H9 (cell line): ENCODE data around the gene TTYH1. TPM values are rescaled to one million over a fixed set of nuclear protein-coding genes. Genes with fewer than 3 reads are reported as not detected.

Experiments
- DNase-seq: peaks from one replicate; pipeline ENCODE4 v3.0.0-alpha.2; 2017
- H2AFZ ChIP-seq: one replicate; pipeline ENCODE4 v1.6.1; 2013; ENCODE audit warnings: mild to moderate bottlenecking, low read length, control low read depth, moderate library complexity
- H2AK5ac ChIP-seq: 2 replicates; pipeline ENCODE4 v1.6.1; 2013; ENCODE audit warnings: low read length, control low read depth, mixed read lengths; ENCODE audit not compliant: insufficient read length
- H2BK120ac ChIP-seq: one replicate; pipeline ENCODE4 v1.6.1; 2013; ENCODE audit warnings: low read depth, mild to moderate bottlenecking, low read length, control low read depth, inconsistent platforms; ENCODE audit not compliant: poor library complexity, severe bottlenecking
- H2BK12ac ChIP-seq: 2 replicates; pipeline ENCODE4 v1.6.1; 2013; ENCODE audit warnings: low read length, control low read depth, mixed read lengths, low read depth; ENCODE audit not compliant: insufficient read length
- H2BK15ac ChIP-seq: 2 replicates; pipeline ENCODE4 v1.6.1; 2013; ENCODE audit warnings: low read depth, low read length, control low read depth
- H2BK20ac ChIP-seq: one replicate; pipeline ENCODE4 v1.6.1; 2013; ENCODE audit warnings: low read depth, mild to moderate bottlenecking, low read length, control low read depth, inconsistent platforms; ENCODE audit not compliant: poor library complexity, severe bottlenecking
- H2BK5ac ChIP-seq: 2 replicates; pipeline ENCODE4 v1.6.1; 2013; ENCODE audit warnings: low read length, control low read depth, mixed read lengths; ENCODE audit not compliant: insufficient read length
- H3K14ac ChIP-seq: 2 replicates; pipeline ENCODE4 v1.6.1; 2013; ENCODE audit warnings: low read length, control low read depth; ENCODE audit not compliant: insufficient read depth
- H3K18ac ChIP-seq: 2 replicates; pipeline ENCODE4 v1.6.1; 2013; ENCODE audit warnings: low read depth, mild to moderate bottlenecking, mixed read lengths, low read length, control low read depth; ENCODE audit not compliant: insufficient read length
- H3K23ac ChIP-seq: 2 replicates; pipeline ENCODE4 v1.6.1; 2013; ENCODE audit warnings: low read length, control low read depth, mixed read lengths, low read depth; ENCODE audit not compliant: insufficient read length
- H3K23me2 ChIP-seq: 2 replicates; pipeline ENCODE4 v1.6.1; 2013; ENCODE audit warnings: low read depth, mild to moderate bottlenecking, mixed read lengths, low read length, control low read depth; ENCODE audit not compliant: insufficient read length, poor library complexity, severe bottlenecking
- H3K27ac ChIP-seq: 2 replicates; pipeline ENCODE4 v1.5.1; 2013; ENCODE audit warnings: low read length, control low read depth, mixed read lengths, low read depth; ENCODE audit not compliant: insufficient read length
- H3K27me3 ChIP-seq: 2 replicates; pipeline ENCODE4 v1.6.1; 2013; ENCODE audit warnings: low read length, control low read depth, inconsistent platforms; ENCODE audit not compliant: insufficient read depth
- H3K4ac ChIP-seq: 2 replicates; pipeline ENCODE4 v1.6.1; 2013; ENCODE audit warnings: low read depth, mild to moderate bottlenecking, control low read depth, inconsistent platforms, low read length, moderate library complexity
- H3K4me1 ChIP-seq: 2 replicates; pipeline ENCODE4 v1.6.1; 2013; ENCODE audit warnings: low read length, control low read depth, inconsistent platforms; ENCODE audit not compliant: insufficient read depth
- H3K4me2 ChIP-seq: 2 replicates; pipeline ENCODE4 v1.6.1; 2013; ENCODE audit warnings: low read length, control low read depth, mixed read lengths; ENCODE audit not compliant: insufficient read length, insufficient read depth
- H3K56ac ChIP-seq: 2 replicates; pipeline ENCODE4 v1.6.1; 2013; ENCODE audit warnings: low read depth, mild to moderate bottlenecking, mixed read lengths, low read length, control low read depth; ENCODE audit not compliant: insufficient read length
- H3K79me1 ChIP-seq: 2 replicates; pipeline ENCODE4 v1.6.1; 2013; ENCODE audit warnings: low read depth, mild to moderate bottlenecking, moderate library complexity, low read length, control low read depth, inconsistent platforms; ENCODE audit not compliant: insufficient read depth, poor library complexity, severe bottlenecking
- H3K79me2 ChIP-seq: 2 replicates; pipeline ENCODE4 v1.6.1; 2013; ENCODE audit warnings: low read length, control low read depth, inconsistent platforms; ENCODE audit not compliant: insufficient read depth
- H3K9ac ChIP-seq: 2 replicates; pipeline ENCODE4 v1.6.1; 2013; ENCODE audit warnings: low read length, control low read depth, mixed read lengths; ENCODE audit not compliant: insufficient read length; ENCODE audit errors: extremely low read depth
- H3K9me3 ChIP-seq: one replicate; pipeline ENCODE4 v1.6.1; 2013; ENCODE audit warnings: low read depth, low read length, inconsistent platforms; ENCODE audit not compliant: control insufficient read depth
- H3T11ph ChIP-seq: one replicate; pipeline ENCODE4 v1.6.1; 2013; ENCODE audit warnings: mild to moderate bottlenecking, low read length, control low read depth, inconsistent platforms
- H4K20me1 ChIP-seq: one replicate; pipeline ENCODE4 v1.6.1; 2013; ENCODE audit not compliant: control insufficient read depth, insufficient read length, insufficient read depth
- H4K5ac ChIP-seq: 2 replicates; pipeline ENCODE4 v1.6.1; 2013; ENCODE audit warnings: low read depth, mild to moderate bottlenecking, mixed read lengths, low read length, control low read depth; ENCODE audit not compliant: insufficient read length
- H4K8ac ChIP-seq: replicated peaks from 2 replicates; pipeline ENCODE4 v1.6.1; 2013; ENCODE audit warnings: low read length, control low read depth, mixed read lengths, low read depth; ENCODE audit not compliant: insufficient read length
- H4K91ac ChIP-seq: 2 replicates; pipeline ENCODE4 v1.6.1; 2013; ENCODE audit warnings: low read depth, mild to moderate bottlenecking, moderate library complexity, mixed read lengths, low read length, control low read depth; ENCODE audit not compliant: insufficient read length
- H3K27ac Mint-ChIP-seq, 3 experiments: 2 replicates in 2 of 3; 3 replicates in 1 of 3; pipeline ENCODE4 v1.8.0; 2020 to 2021; ENCODE audit warnings: mixed read lengths in 3 of 3, mild to moderate bottlenecking in 1 of 3, moderate library complexity in 1 of 3
- H3K27me3 Mint-ChIP-seq: 2 replicates; pipeline ENCODE4 v1.8.0; 2021; ENCODE audit warnings: low read depth, mild to moderate bottlenecking, moderate library complexity, mixed read lengths
- H3K36me3 Mint-ChIP-seq, 3 experiments: 2 replicates in 2 of 3; 3 replicates in 1 of 3; pipeline ENCODE4 v1.8.0; 2020 to 2021; ENCODE audit warnings: low read depth in 3 of 3, mixed read lengths in 3 of 3; ENCODE audit not compliant: insufficient read depth in 1 of 3
- H3K4me1 Mint-ChIP-seq, 2 experiments: 2 replicates each; pipeline ENCODE4 v1.8.0; 2020; ENCODE audit warnings: mixed read lengths in 2 of 2
- H3K4me3 Mint-ChIP-seq, 2 experiments: 2 replicates in 1 of 2; 3 replicates in 1 of 2; pipeline ENCODE4 v1.8.0; 2020 to 2021; ENCODE audit warnings: mild to moderate bottlenecking in 2 of 2, mixed read lengths in 2 of 2, moderate library complexity in 1 of 2
- H3K9me3 Mint-ChIP-seq, 2 experiments: 2 replicates in 1 of 2; 3 replicates in 1 of 2; pipeline ENCODE4 v1.8.0; 2020; ENCODE audit warnings: mild to moderate bottlenecking in 2 of 2, mixed read lengths in 2 of 2, moderate library complexity in 1 of 2
- CTCF ChIP-seq: fragments of 200-600 bp; sonication (generic); conservative IDR thresholded peaks from 3 replicates; pipeline ENCODE4 v1.8.0; 2021; ENCODE audit warnings: antibody characterized with exemption, mild to moderate bottlenecking
- WGBS: extraction: QIAGEN DNeasy Blood & Tissue Kit; methylation state at CpG from one replicate; pipeline ENCODE4 v1.1.7; 2013; ENCODE audit warnings: missing lambda C conversion rate, low lambda C conversion rate, mixed read lengths; ENCODE audit not compliant: insufficient read length; ENCODE audit errors: extremely low coverage; 5-methylcytosine and 5-hydroxymethylcytosine counted together
- total RNA-seq: library from RNA; stranded (reverse); gene quantifications from 2 replicates; pipeline ENCODE4 v1.2.1, GENCODE V29; 2021

Gene TTYH1
- total RNA-seq, 1 experiment from 2014 or later, result 47.1 TPM

GRCh38 chr19:54453921-54454780, 38.9 kb downstream of the TTYH1 start:
- Histone ChIP-seq H2BK20ac (no peak overlapping the region), H4K5ac (no peak overlapping the region), H3K14ac (no peak overlapping the region), H3K56ac (no peak overlapping the region), H3K4me1 (0 out of 2 replicates have a peak, but pooled peaks cover 2% of the 10 kb centered on the region), H2BK15ac (no peak overlapping the region), H4K20me1 (no peaks in the 10 kb centered on the region), H3K9me3 (no peaks in the 10 kb centered on the region), H3K23ac (no peak overlapping the region), H3K4me2 (no peak overlapping the region), H3K18ac (no peak overlapping the region), H2BK12ac (no peak overlapping the region), H3K23me2 (peaks cover 9% of the 10 kb centered on the region), H2AFZ (no peak overlapping the region), H3K79me1 (peaks cover 10% of the 10 kb centered on the region), H3K27ac (no peak overlapping the region), H3K27me3 (no peaks in the 10 kb centered on the region), H3K79me2 (peaks cover 17% of the 10 kb centered on the region), H2BK5ac (no peak overlapping the region), H2AK5ac (no peak overlapping the region), H4K91ac (no peak overlapping the region), H3K9ac (no peak overlapping the region), H3K4ac (no peak overlapping the region), H3T11ph (no peak overlapping the region), H2BK120ac (no peak overlapping the region), H4K8ac (no peak overlapping the region)
- Mint-ChIP-seq H3K9me3 (peaks cover 0 to 2% of the 10 kb centered on the region in 2 experiments; a peak in 1 of 5 replicates), H3K36me3 (peaks cover 57 to 84% (median 82%) of the 10 kb centered on the region in 3 experiments), H3K27me3 (no peaks in the 10 kb centered on the region), H3K4me1 (peaks cover 10 to 14% of the 10 kb centered on the region in 2 experiments), H3K27ac (no peak overlapping the region), H3K4me3 (no peak overlapping the region; a peak in 1 of 5 replicates)
- DNase-seq, result no peak
- no CpG with 5 or more reads among the region's 31 CpGs for WGBS
- no peak for TF ChIP-seq CTCF
